Measurements from ENCODE around the gene CASZ1. TPM values are rescaled to one million over a fixed set of nuclear protein-coding genes. Genes with fewer than 3 reads are reported as not detected.

Gene CASZ1
- total and polyA plus RNA-seq, 9 donors: 2.4 to 15.7 (median 4.0) TPM

DNA sequence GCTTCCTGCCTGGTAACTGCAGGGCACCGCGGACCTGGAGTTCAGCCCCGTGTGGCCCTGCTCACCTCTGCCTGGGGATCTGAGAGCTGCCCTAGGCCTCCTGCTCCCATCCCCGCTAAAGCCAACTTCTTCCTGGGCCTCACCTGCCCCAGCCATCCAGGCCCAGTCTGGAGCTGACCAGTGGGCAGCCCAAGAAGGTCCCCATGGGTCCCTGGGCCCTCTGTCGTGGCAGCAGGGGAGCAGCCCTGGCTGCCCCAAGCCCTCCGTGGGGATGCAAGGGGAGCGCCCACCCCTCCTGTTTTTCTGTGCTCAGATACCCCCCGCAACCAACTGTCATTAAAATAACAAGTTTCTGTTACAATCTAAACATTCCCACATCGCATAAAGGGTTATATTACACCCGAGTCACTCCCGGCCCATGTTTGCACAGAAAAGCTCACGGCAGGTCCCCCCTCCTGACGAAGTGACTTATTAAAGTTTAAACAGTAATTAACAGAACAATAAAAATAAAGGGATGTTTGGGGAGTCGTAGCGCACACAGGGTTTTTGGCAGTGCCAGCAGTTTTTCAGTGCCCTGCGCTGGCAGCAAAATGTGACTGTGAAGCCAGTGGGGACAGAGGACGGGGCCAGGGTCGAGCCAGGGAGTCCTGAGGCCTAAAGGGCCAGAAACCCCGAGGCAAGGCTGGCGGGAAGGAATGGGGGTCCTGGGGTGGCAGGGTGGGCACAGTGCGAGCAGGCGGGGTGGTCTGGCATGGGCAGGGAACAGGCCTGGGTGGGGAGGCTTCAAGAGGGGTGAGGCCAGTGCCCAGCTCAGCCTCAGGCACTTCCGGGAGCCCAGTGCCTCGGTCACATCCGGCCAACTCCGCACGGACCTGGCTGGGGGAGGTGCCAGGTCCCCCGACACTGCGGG, 121.5 kb downstream of the CASZ1 start:
- no peaks in the 10 kb centered on the region for H3K27me3 ChIP-seq
- intact Hi-C loops (cut with DNase I): no loop called here
- no peaks in the 10 kb centered on the region for H3K9me3 ChIP-seq
- no peak overlapping the region for H3K27ac ChIP-seq
- no peaks in the 10 kb centered on the region for H3K36me3 ChIP-seq
- no peak for TF ChIP-seq POLR2A (IDR thresholded peaks at IDR 0.05)
- no peak for TF ChIP-seq CTCF (IDR thresholded peaks at IDR 0.05)
- TF ChIP-seq EP300 (IDR thresholded peaks at IDR 0.05): no peak
- peaks cover 3% of the 10 kb centered on the region for H3K4me1 ChIP-seq (ENCODE audit: insufficient read depth)
- DNase-seq: no peak
- no peak overlapping the region for H3K4me3 ChIP-seq
- WGBS, 3 donors: 90 to 91% (median 90%) methylated on average over 29 of the region's 29 CpGs

DNA sequence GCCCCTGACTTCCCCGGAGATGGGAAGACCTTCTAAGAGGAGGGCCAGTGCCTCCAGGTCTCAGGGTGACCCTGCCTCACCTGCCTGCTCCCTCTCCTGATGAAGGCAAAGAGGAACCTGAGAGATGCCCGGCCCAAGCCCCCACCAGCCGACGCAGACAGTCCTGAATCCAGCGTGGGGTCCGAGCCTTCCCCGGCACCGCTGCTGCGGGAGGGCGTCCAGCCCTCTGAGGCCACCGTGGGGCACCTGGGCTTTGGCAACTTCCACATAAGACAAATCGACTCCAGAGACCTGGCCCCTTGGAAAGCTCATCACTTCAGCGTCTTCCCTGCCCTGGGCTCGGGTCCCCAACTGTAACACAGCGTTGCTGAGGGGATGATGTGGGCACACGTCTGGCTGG, 122.2 kb downstream of the CASZ1 start:
- Histone ChIP-seq H3K9me3 (no peaks in the 10 kb centered on the region), H3K4me3 (no peak overlapping the region), H3K36me3 (no peaks in the 10 kb centered on the region), H3K27ac (no peak overlapping the region), H3K27me3 (no peaks in the 10 kb centered on the region), H3K4me1 (ENCODE audit: insufficient read depth) (peaks cover 3% of the 10 kb centered on the region)
- no peak for TF ChIP-seq POLR2A (IDR thresholded peaks at IDR 0.05)
- no peak for TF ChIP-seq CTCF (IDR thresholded peaks at IDR 0.05)
- TF ChIP-seq EP300 (IDR thresholded peaks at IDR 0.05): no peak
- 94 to 96% (median 95%) methylated on average over 16 of the region's 16 CpGs for WGBS, 3 donors
- intact Hi-C loops (cut with DNase I): no loop called here
- DNase-seq: no peak

DNA sequence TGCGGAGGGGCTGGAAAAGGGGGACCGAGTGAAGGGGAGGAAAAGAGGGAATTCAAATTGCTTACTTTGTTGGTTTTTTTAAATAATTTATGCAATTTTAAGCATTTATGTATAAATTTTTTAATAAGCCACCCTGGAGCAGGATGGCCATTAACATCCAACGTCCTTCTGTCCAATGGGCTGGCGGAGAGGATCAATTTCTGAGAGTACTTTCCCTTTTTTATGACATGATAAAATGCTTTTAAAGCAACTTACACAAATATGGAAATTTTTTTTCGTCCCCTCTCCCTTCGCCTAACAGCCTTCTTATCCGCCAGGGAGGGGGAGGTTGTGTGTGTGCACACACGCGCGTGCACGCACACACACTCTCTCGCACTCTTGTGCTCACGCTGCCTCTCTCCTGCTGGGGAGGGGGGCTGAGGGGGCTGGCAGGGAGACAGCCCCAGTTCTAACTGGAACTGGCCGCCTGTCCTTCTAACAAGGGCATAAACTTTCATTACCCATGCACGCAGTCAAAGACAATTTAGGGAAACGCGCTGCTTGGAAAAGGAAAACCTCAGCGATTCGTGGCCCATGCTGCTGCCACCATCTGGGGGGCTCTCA, 123.2 kb downstream of the CASZ1 start:
- DNase-seq: no peak
- intact Hi-C loops (cut with DNase I): no loop called here
- no peak overlapping the region for H3K27ac ChIP-seq

GRCh38 chr1:10672343-10673050, 123.9 kb downstream of the CASZ1 start:
- H3K4me3 ChIP-seq: no peak overlapping the region
- TF ChIP-seq EP300 (IDR thresholded peaks at IDR 0.05) (no peak), CTCF (IDR thresholded peaks at IDR 0.05) (no peak), POLR2A (IDR thresholded peaks at IDR 0.05) (no peak)
- H3K27ac ChIP-seq: peak overlapping the region in 1 of 2 donors; percentile 29

More for the DNA sequence above, 123.2 kb downstream of the CASZ1 start:
- TF ChIP-seq POLR2A (IDR thresholded peaks at IDR 0.05): no peak
- Histone ChIP-seq H3K4me3 (no peak overlapping the region), H3K36me3 (no peaks in the 10 kb centered on the region), H3K9me3 (no peaks in the 10 kb centered on the region), H3K27me3 (no peaks in the 10 kb centered on the region), H3K4me1 (ENCODE audit: insufficient read depth) (peaks cover 3% of the 10 kb centered on the region)
- 82 to 92% (median 92%) methylated on average over 19 of the region's 19 CpGs for WGBS, 3 donors

More at GRCh38 chr1:10672343-10673050, 123.9 kb downstream of the CASZ1 start:
- Histone ChIP-seq H3K36me3 (no peaks in the 10 kb centered on the region), H3K27me3 (no peaks in the 10 kb centered on the region), H3K4me1 (ENCODE audit: insufficient read depth) (peaks cover 7% of the 10 kb centered on the region), H3K9me3 (no peaks in the 10 kb centered on the region)
- intact Hi-C loops (cut with DNase I): no loop called here
- 53 to 57% (median 53%) methylated on average over 35 of the region's 35 CpGs for WGBS, 3 donors
- no peak for DNase-seq
